ENCODE data around the gene C1orf159.

GRCh38 chr1:1074631-1075147 lies 41.2 kb downstream of the C1orf159 start:
- TF ChIP-seq TAF1 (IDR thresholded peaks at IDR 0.05; ENCODE audit: low read depth) (no peak), EZH2 (IDR thresholded peaks at IDR 0.05; ENCODE audit: borderline replicate concordance, insufficient read depth, low read length, poor library complexity, severe bottlenecking) (no peak), POLR2AphosphoS5 (IDR thresholded peaks at IDR 0.05) (no peak)
- TF ChIP-seq, protein P1, sequence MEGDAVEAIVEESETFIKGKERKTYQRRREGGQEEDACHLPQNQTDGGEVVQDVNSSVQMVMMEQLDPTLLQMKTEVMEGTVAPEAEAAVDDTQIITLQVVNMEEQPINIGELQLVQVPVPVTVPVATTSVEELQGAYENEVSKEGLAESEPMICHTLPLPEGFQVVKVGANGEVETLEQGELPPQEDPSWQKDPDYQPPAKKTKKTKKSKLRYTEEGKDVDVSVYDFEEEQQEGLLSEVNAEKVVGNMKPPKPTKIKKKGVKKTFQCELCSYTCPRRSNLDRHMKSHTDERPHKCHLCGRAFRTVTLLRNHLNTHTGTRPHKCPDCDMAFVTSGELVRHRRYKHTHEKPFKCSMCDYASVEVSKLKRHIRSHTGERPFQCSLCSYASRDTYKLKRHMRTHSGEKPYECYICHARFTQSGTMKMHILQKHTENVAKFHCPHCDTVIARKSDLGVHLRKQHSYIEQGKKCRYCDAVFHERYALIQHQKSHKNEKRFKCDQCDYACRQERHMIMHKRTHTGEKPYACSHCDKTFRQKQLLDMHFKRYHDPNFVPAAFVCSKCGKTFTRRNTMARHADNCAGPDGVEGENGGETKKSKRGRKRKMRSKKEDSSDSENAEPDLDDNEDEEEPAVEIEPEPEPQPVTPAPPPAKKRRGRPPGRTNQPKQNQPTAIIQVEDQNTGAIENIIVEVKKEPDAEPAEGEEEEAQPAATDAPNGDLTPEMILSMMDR (IDR thresholded peaks at IDR 0.05; ENCODE audit: poor library complexity, severe bottlenecking): no peak

Measured in neural cell (in vitro differentiated cells).